Peyer's patch (tissue), 4 donors: ENCODE results near the gene IL17REL. TPM values are rescaled to one million over a fixed set of nuclear protein-coding genes. Genes with fewer than 3 reads are reported as not detected.

Experiments used
- DNase-seq, 3 donors: peaks; one replicate each; pipeline ENCODE4 v3.0.0-alpha.2; 2017 to 2019
- H3K27ac ChIP-seq, 4 donors: fragments of 200-600 bp; sonication (generic); one replicate each; pipeline ENCODE4 v1.5.1; 2016 to 2019
- H3K27me3 ChIP-seq, 2 donors: fragments of 200-600 bp; sonication (generic); one replicate each; pipeline ENCODE4 v1.5.1; 2019
- H3K36me3 ChIP-seq, 3 donors: fragments of 200-600 bp; sonication (generic); one replicate each; pipeline ENCODE4 v1.5.1; 2016 to 2019
- H3K4me1 ChIP-seq, 4 donors: fragments of 200-600 bp; sonication (generic); one replicate each; pipeline ENCODE4 v1.5.1; 2016 to 2019
- H3K4me3 ChIP-seq, 4 donors: fragments of 200-600 bp; sonication (generic); 1 replicate in 3 of 4; 2 replicates in 1 of 4; pipeline ENCODE4 v1.5.1; 2016 to 2019; ENCODE audit warnings: mild to moderate bottlenecking in 1 of 4
- H3K9me3 ChIP-seq, 4 donors: fragments of 200-600 bp; sonication (generic); one replicate each; pipeline ENCODE4 v1.5.1; 2016 to 2019; ENCODE audit warnings: mild to moderate bottlenecking in 1 of 4
- CTCF ChIP-seq, 6 experiments: fragments of 450-650 bp in 4 of 6; fragments of 200-600 bp in 2 of 6; sonication (generic) in 1 of 6; IDR thresholded peaks; one replicate each; pipeline ENCODE4 v1.5.1; 2017 to 2019; ENCODE audit warnings: antibody characterized with exemption in 6 of 6, mild to moderate bottlenecking in 3 of 6, moderate library complexity in 1 of 6
- POLR2A ChIP-seq, 2 donors: fragments of 450-650 bp; IDR thresholded peaks; one replicate each; pipeline ENCODE4 v1.5.1; 2017; ENCODE audit warnings: antibody characterized with exemption in 2 of 2, mild to moderate bottlenecking in 2 of 2, moderate library complexity in 2 of 2
- total RNA-seq, 4 donors: library from RNA; depleted of rRNA; stranded (reverse); fragments of >200 nt; gene quantifications; one replicate each; pipeline ENCODE4 v1.1.0, GENCODE V29; 2016

The IL17REL gene
- 1 to 10 TPM in 3 of 4 donors, not detected in 1; 1.1 to 2.3 (median 1.2) TPM for total RNA-seq

- H3K27ac ChIP-seq: no peak within 1 kb of the TSS
- peaks cover 4 to 38% of the 10 kb centered on the region in 2 donors for H3K27me3 ChIP-seq
- TF ChIP-seq CTCF (IDR thresholded peaks at IDR 0.05) (peak in 3 of 6 experiments; percentile 45 to 53 (median 45)), POLR2A (IDR thresholded peaks at IDR 0.05) (no peak)
- peak in 2 of 3 donors; percentile 62 to 65 for DNase-seq
- H3K4me3 ChIP-seq: no peak within 1 kb of the TSS
- peaks cover 0 to 42% (median 19%) of the 10 kb centered on the region in 4 donors for H3K4me1 ChIP-seq
- H3K36me3 ChIP-seq: no peaks in the 10 kb centered on the region
- no peaks in the 10 kb centered on the region for H3K9me3 ChIP-seq
Observed at GRCh38 chr22:50012211-50013181, at the start of gene IL17REL. Gene IL17REL, minus strand, starts transcription at chr22:50012765. Its CDS starts 119 bp downstream, at chr22:50012646.

GRCh38 chr22:50061824-50062355, 49.3 kb upstream of the IL17REL start:
- no peak overlapping the region for H3K4me3 ChIP-seq
- peaks cover 0 to 8% of the 10 kb centered on the region in 2 donors for H3K27me3 ChIP-seq
- no peak for TF ChIP-seq CTCF (IDR thresholded peaks at IDR 0.05)
- DNase-seq: no peak
- peaks cover 0 to 5% (median 2%) of the 10 kb centered on the region in 4 donors for H3K4me1 ChIP-seq
- H3K36me3 ChIP-seq: no peaks in the 10 kb centered on the region
- H3K9me3 ChIP-seq: no peaks in the 10 kb centered on the region
- no peak overlapping the region for H3K27ac ChIP-seq

GRCh38 chr22:50061141-50061823, 48.7 kb upstream of the IL17REL start:
- H3K4me3 ChIP-seq: no peak overlapping the region
- no peak overlapping the region for H3K27ac ChIP-seq
- peaks cover 0 to 8% of the 10 kb centered on the region in 2 donors for H3K27me3 ChIP-seq
- TF ChIP-seq CTCF (IDR thresholded peaks at IDR 0.05) (no peak), POLR2A (IDR thresholded peaks at IDR 0.05) (no peak)
- DNase-seq: no peak
- peaks cover 0 to 5% (median 2%) of the 10 kb centered on the region in 4 donors for H3K4me1 ChIP-seq
- no peaks in the 10 kb centered on the region for H3K36me3 ChIP-seq
- no peaks in the 10 kb centered on the region for H3K9me3 ChIP-seq

- Histone ChIP-seq H3K36me3 (no peaks in the 10 kb centered on the region), H3K9me3 (no peaks in the 10 kb centered on the region), H3K4me3 (no peak overlapping the region), H3K27me3 (peaks cover 0 to 8% of the 10 kb centered on the region in 2 donors), H3K4me1 (peaks cover 0 to 5% (median 2%) of the 10 kb centered on the region in 4 donors), H3K27ac (no peak overlapping the region)
- no peak for TF ChIP-seq POLR2A (IDR thresholded peaks at IDR 0.05)
- no peak for TF ChIP-seq CTCF (IDR thresholded peaks at IDR 0.05)
- no peak for DNase-seq
Observed at GRCh38 chr22:50060441-50061140, 48.0 kb upstream of the IL17REL start.

GRCh38 chr22:50059881-50060262, 47.3 kb upstream of the IL17REL start:
- peaks cover 0 to 5% (median 2%) of the 10 kb centered on the region in 4 donors for H3K4me1 ChIP-seq
- no peak overlapping the region for H3K4me3 ChIP-seq
- H3K9me3 ChIP-seq: no peaks in the 10 kb centered on the region
- no peak for DNase-seq
- H3K36me3 ChIP-seq: no peaks in the 10 kb centered on the region
- TF ChIP-seq POLR2A (IDR thresholded peaks at IDR 0.05) (no peak), CTCF (IDR thresholded peaks at IDR 0.05) (no peak)
- H3K27me3 ChIP-seq: peaks cover 0 to 8% of the 10 kb centered on the region in 2 donors
- no peak overlapping the region for H3K27ac ChIP-seq
